Lower lobe of right lung (tissue), 2 donors: ENCODE measurements around the gene CEBPG. TPM values are rescaled to one million over a fixed set of nuclear protein-coding genes. Genes with fewer than 3 reads are reported as not detected.

Source experiments
- ATAC-seq, 2 donors: fragments of 200-7000 bp; cut with Tn5 transposase; one replicate each; pipeline ENCODE4 v1.9.1; 2020 to 2022; ENCODE audit warnings: mild to moderate bottlenecking in 2 of 2, moderate library complexity in 2 of 2
- DNase-seq: peaks from one replicate; pipeline ENCODE4 v3.0.0-alpha.2; 2020
- H3K27ac ChIP-seq: fragments of 200-600 bp; one replicate; pipeline ENCODE4 v1.8.0; 2022
- H3K27me3 ChIP-seq: fragments of 200-600 bp; one replicate; pipeline ENCODE4 v1.8.0; 2022; ENCODE audit warnings: low read depth
- H3K36me3 ChIP-seq: fragments of 200-600 bp; one replicate; pipeline ENCODE4 v1.8.0; 2022; ENCODE audit warnings: mild to moderate bottlenecking
- H3K4me1 ChIP-seq: fragments of 200-600 bp; one replicate; pipeline ENCODE4 v1.8.0; 2022
- H3K4me3 ChIP-seq: fragments of 200-600 bp; one replicate; pipeline ENCODE4 v1.8.0; 2022; ENCODE audit warnings: mild to moderate bottlenecking
- H3K9me3 ChIP-seq: fragments of 200-600 bp; one replicate; pipeline ENCODE4 v1.8.0; 2022
- CTCF ChIP-seq: fragments of 200-600 bp; IDR thresholded peaks from one replicate; pipeline ENCODE4 v1.8.0; 2022; ENCODE audit warnings: antibody characterized with exemption, mild to moderate bottlenecking
- intact Hi-C: fragments of 100-400 bp; cut with DNase I; formaldehyde crosslinking; loops from one replicate; pipeline ENCODE4 v1.11.0; 2022
- total RNA-seq: library from RNA; stranded (reverse); fragmentation: NEBNext Ultra II Directional; extraction: Animal tissue kit (Norgen Biotek cat#: 25700); gene quantifications from one replicate; pipeline ENCODE4 v1.2.1, GENCODE V29; 2021
- donor health status: DM: no; HTN: yes; CAD: no; lungs with severe emphysema.

Gene CEBPG
- total RNA-seq, 1 donor from 2014 or later: 29.6 TPM

- H3K36me3 ChIP-seq: peaks cover 4% of the 10 kb centered on the region
- no peaks in the 10 kb centered on the region for H3K9me3 ChIP-seq
- H3K4me3 ChIP-seq: no peak overlapping the region
- DNase-seq (no peak), ATAC-seq (peak; percentile 53 to 60)
- intact Hi-C loops: no loop called here
- H3K27ac ChIP-seq: no peak overlapping the region
- H3K27me3 ChIP-seq: no peaks in the 10 kb centered on the region
- peak; percentile 61 for TF ChIP-seq CTCF
- no peaks in the 10 kb centered on the region for H3K4me1 ChIP-seq
These were observed 43.1 kb downstream of the CEBPG start for GRCh38 chr19:33416307-33417215.

- no peak overlapping the region for H3K27ac ChIP-seq
- ATAC-seq: no peak
- no peaks in the 10 kb centered on the region for H3K36me3 ChIP-seq
- no peak overlapping the region for H3K4me3 ChIP-seq
- no peaks in the 10 kb centered on the region for H3K9me3 ChIP-seq
- intact Hi-C loops: no loop called here
- H3K27me3 ChIP-seq: no peaks in the 10 kb centered on the region
- no peak for TF ChIP-seq CTCF
- no peaks in the 10 kb centered on the region for H3K4me1 ChIP-seq
- DNase-seq: no peak
These were observed 44.2 kb downstream of the CEBPG start for GRCh38 chr19:33417751-33418150.

- no peak for TF ChIP-seq CTCF
- Histone ChIP-seq H3K4me3 (no peak overlapping the region), H3K27ac (no peak overlapping the region), H3K9me3 (no peaks in the 10 kb centered on the region), H3K36me3 (no peaks in the 10 kb centered on the region), H3K4me1 (no peaks in the 10 kb centered on the region), H3K27me3 (no peaks in the 10 kb centered on the region)
- intact Hi-C loops: no loop called here
- DNase-seq (no peak), ATAC-seq (no peak)
These were observed 45.0 kb downstream of the CEBPG start for GRCh38 chr19:33418461-33418860.

GRCh38 chr19:33418871-33419787, 45.6 kb downstream of the CEBPG start:
- DNase-seq (no peak), ATAC-seq (no peak)
- H3K27ac ChIP-seq: no peak overlapping the region
- H3K4me1 ChIP-seq: no peaks in the 10 kb centered on the region
- TF ChIP-seq CTCF: no peak
- intact Hi-C loops: no loop called here
- H3K9me3 ChIP-seq: no peaks in the 10 kb centered on the region
- H3K4me3 ChIP-seq: no peak overlapping the region
- no peaks in the 10 kb centered on the region for H3K36me3 ChIP-seq
- H3K27me3 ChIP-seq: no peaks in the 10 kb centered on the region

- TF ChIP-seq CTCF: no peak
- intact Hi-C loops: no loop called here
- Histone ChIP-seq H3K4me1 (no peaks in the 10 kb centered on the region), H3K4me3 (no peak overlapping the region), H3K27me3 (no peaks in the 10 kb centered on the region), H3K27ac (no peak overlapping the region), H3K36me3 (no peaks in the 10 kb centered on the region), H3K9me3 (no peaks in the 10 kb centered on the region)
- no peak for DNase-seq
- ATAC-seq: no peak
These were observed 46.2 kb downstream of the CEBPG start for GRCh38 chr19:33419788-33420130.
